WTC11 (cell line): ENCODE data around the gene RTKN. TPM values are rescaled to one million over a fixed set of nuclear protein-coding genes. Genes with fewer than 3 reads are reported as not detected.

Experiments
- ATAC-seq: fragments of 200-7000 bp; cut with Tn5 transposase; 2 replicates; pipeline ENCODE4 v1.10.0; 2021; ENCODE audit warnings: mild to moderate bottlenecking, moderate library complexity
- CTCF ChIA-PET: fragments of 300-600 bp; sonication (Branson Sonifier 250); formaldehyde crosslinking; loops from one replicate; lab custom pipeline; 2021; ENCODE audit warnings: antibody characterized with exemption; lab: Charles Lee
- POLR2A ChIA-PET: fragments of 350-600 bp; sonication (Branson Sonifier 250); formaldehyde crosslinking; loops from one replicate; lab custom pipeline; 2021; ENCODE audit warnings: antibody characterized with exemption; lab: Charles Lee
- DNase-seq: peaks from one replicate; pipeline ENCODE4 v3.0.0; 2021; ENCODE audit warnings: low spot score
- H3K27ac Mint-ChIP-seq: 2 replicates; pipeline ENCODE4 v1.8.0; 2021; ENCODE audit warnings: mixed read lengths
- H3K27me3 Mint-ChIP-seq: 2 replicates; pipeline ENCODE4 v1.8.0; 2021; ENCODE audit warnings: low read depth, mild to moderate bottlenecking, moderate library complexity, mixed read lengths
- H3K36me3 Mint-ChIP-seq: 2 replicates; pipeline ENCODE4 v1.8.0; 2021; ENCODE audit warnings: mixed read lengths
- H3K4me1 Mint-ChIP-seq: 2 replicates; pipeline ENCODE4 v1.8.0; 2022; ENCODE audit warnings: mixed read lengths
- H3K4me3 Mint-ChIP-seq: 2 replicates; pipeline ENCODE4 v1.8.0; 2021; ENCODE audit warnings: mild to moderate bottlenecking, moderate library complexity, mixed read lengths
- H3K9me3 Mint-ChIP-seq: 2 replicates; pipeline ENCODE4 v1.8.0; 2021; ENCODE audit warnings: mixed read lengths
- CBFB ChIP-seq: sonication (generic); formaldehyde crosslinking; IDR thresholded peaks from 2 replicates; pipeline ENCODE4 v1.8.1; 2022; ENCODE audit warnings: mild to moderate bottlenecking, low read depth, missing genetic modification reagents
- CREB1 ChIP-seq: sonication (generic); formaldehyde crosslinking; IDR thresholded peaks from 2 replicates; pipeline ENCODE4 v1.8.0; 2023; ENCODE audit warnings: mild to moderate bottlenecking, missing genetic modification reagents
- JUN ChIP-seq: sonication (generic); formaldehyde crosslinking; IDR thresholded peaks from 2 replicates; pipeline ENCODE4 v1.8.0; 2023; ENCODE audit warnings: mild to moderate bottlenecking, missing genetic modification reagents
- MXD4 ChIP-seq: fragments of 250-450 bp; sonication (Bioruptor Pico); IDR thresholded peaks from 2 replicates; pipeline ENCODE4 v1.8.0; 2021; ENCODE audit warnings: mild to moderate bottlenecking, moderate library complexity, borderline replicate concordance
- NFATC4 ChIP-seq: fragments of 250-450 bp; sonication (Bioruptor Pico); IDR thresholded peaks from 2 replicates; pipeline ENCODE4 v1.9.0; 2021; ENCODE audit warnings: mild to moderate bottlenecking
- NFYB ChIP-seq: sonication (generic); formaldehyde crosslinking; conservative IDR thresholded peaks from 2 replicates; pipeline ENCODE4 v1.8.0; 2022; ENCODE audit warnings: low read depth, missing genetic modification reagents
- NR3C1 ChIP-seq: sonication (generic); formaldehyde crosslinking; conservative IDR thresholded peaks from 2 replicates; pipeline ENCODE4 v1.8.1; 2023; ENCODE audit warnings: low read depth, mild to moderate bottlenecking, missing genetic modification reagents
- SMAD4 ChIP-seq: sonication (generic); formaldehyde crosslinking; IDR thresholded peaks from 2 replicates; pipeline ENCODE4 v1.8.0; 2022; ENCODE audit warnings: mild to moderate bottlenecking, missing genetic modification reagents
- SP1 ChIP-seq: sonication (generic); formaldehyde crosslinking; conservative IDR thresholded peaks from 2 replicates; pipeline ENCODE4 v1.8.1; 2022; ENCODE audit warnings: missing genetic modification reagents
- TCF7 ChIP-seq: sonication (generic); formaldehyde crosslinking; IDR thresholded peaks from 2 replicates; pipeline ENCODE4 v1.8.0; 2022; ENCODE audit warnings: mild to moderate bottlenecking, low read depth, missing genetic modification reagents, moderate library complexity
- TEAD4 ChIP-seq: sonication (generic); formaldehyde crosslinking; IDR thresholded peaks from 2 replicates; pipeline ENCODE4 v1.8.0; 2022; ENCODE audit warnings: mild to moderate bottlenecking, missing genetic modification reagents
- ZNF219 ChIP-seq: sonication (generic); formaldehyde crosslinking; IDR thresholded peaks from 2 replicates; pipeline ENCODE4 v1.8.0; 2023; ENCODE audit warnings: missing genetic modification reagents, mild to moderate bottlenecking, borderline replicate concordance
- ZNF263 ChIP-seq: sonication (generic); formaldehyde crosslinking; IDR thresholded peaks from 2 replicates; pipeline ENCODE4 v1.8.1; 2022; ENCODE audit warnings: low read depth, mild to moderate bottlenecking, moderate library complexity, missing genetic modification reagents
- total RNA-seq: library from RNA; stranded (reverse); gene quantifications from 3 replicates; pipeline ENCODE4 v1.2.3, GENCODE V29; 2021
- TF ChIP-seq, protein P1 (sequence below): fragments of 250-450 bp; sonication (Bioruptor Pico); IDR thresholded peaks from 2 replicates; pipeline ENCODE4 v1.9.0; 2021; ENCODE audit warnings: moderate library complexity, mild to moderate bottlenecking, inconsistent platforms, borderline replicate concordance
- TF ChIP-seq, protein P2 (sequence below): fragments of 250-450 bp; sonication (Bioruptor Pico); IDR thresholded peaks from 2 replicates; pipeline ENCODE4 v1.9.0; 2021; ENCODE audit warnings: mild to moderate bottlenecking
- TF ChIP-seq, protein P3 (sequence below): sonication (generic); formaldehyde crosslinking; IDR thresholded peaks from 2 replicates; pipeline ENCODE4 v1.8.1; 2023; ENCODE audit warnings: mild to moderate bottlenecking, missing genetic modification reagents
- TF ChIP-seq, protein P4 (sequence below): sonication (generic); formaldehyde crosslinking; IDR thresholded peaks from 2 replicates; pipeline ENCODE4 v1.8.1; 2022; ENCODE audit warnings: mild to moderate bottlenecking, missing genetic modification reagents, moderate library complexity, borderline replicate concordance
- TF ChIP-seq, protein P5 (sequence below): sonication (generic); formaldehyde crosslinking; IDR thresholded peaks from 2 replicates; pipeline ENCODE4 v1.8.0; 2022; ENCODE audit warnings: mild to moderate bottlenecking, missing genetic modification reagents
- TF ChIP-seq, protein P6 (sequence below): sonication (generic); formaldehyde crosslinking; IDR thresholded peaks from 2 replicates; pipeline ENCODE4 v1.8.0; 2023; ENCODE audit warnings: missing genetic modification reagents, mild to moderate bottlenecking, borderline replicate concordance
- TF ChIP-seq, protein P7 (sequence below): sonication (generic); formaldehyde crosslinking; conservative IDR thresholded peaks from 2 replicates; pipeline ENCODE4 v1.8.1; 2022; ENCODE audit warnings: mild to moderate bottlenecking, missing genetic modification reagents

RTKN gene
- total RNA-seq, 1 experiment from 2014 or later, result 80.1 TPM

DNA sequence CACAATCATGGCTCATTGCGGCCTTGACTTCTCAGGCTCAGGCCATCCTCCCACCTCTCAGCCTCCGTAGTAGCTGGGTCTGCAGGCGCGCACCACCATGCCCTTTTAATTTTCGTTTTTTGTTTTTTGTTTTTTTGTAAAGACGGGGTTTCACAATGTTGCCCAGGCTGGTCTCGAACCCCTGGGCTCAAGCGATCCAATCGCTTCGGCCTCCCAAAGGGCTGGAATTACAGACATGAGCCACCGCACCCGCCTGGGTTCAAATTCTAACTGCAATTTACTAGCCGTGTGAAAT is 49.3 kb downstream of the RTKN start:
- ATAC-seq (no peak), DNase-seq (no peak)
- no peaks in the 10 kb centered on the region for H3K36me3 Mint-ChIP-seq
- TF ChIP-seq, protein P1, sequence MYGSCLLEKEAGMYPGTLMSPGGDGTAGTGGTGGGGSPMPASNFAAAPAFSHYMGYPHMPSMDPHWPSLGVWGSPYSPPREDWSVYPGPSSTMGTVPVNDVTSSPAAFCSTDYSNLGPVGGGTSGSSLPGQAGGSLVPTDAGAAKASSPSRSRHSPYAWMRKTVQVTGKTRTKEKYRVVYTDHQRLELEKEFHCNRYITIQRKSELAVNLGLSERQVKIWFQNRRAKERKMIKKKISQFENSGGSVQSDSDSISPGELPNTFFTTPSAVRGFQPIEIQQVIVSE (CRISPR knock-in tag), result no peak
- TF ChIP-seq NR3C1 (CRISPR knock-in tag) (no peak), SP1 (CRISPR knock-in tag) (no peak)
- ChIA-PET POLR2A (interaction anchor here (0.6 to 1.6 kb wide), 7 partner anchors 10 to 66 kb away, joined by 3 to 12 read pairs (median 3); partner anchors contain the start of gene WBP1), CTCF (interaction anchor here (1.0 to 3.3 kb wide), 13 partner anchors 9 to 564 kb away, joined by 3 to 36 read pairs (median 12); partner anchors contain the start of genes CCDC142, STAMBP and TTC31)
- peak overlapping the region; percentile 75; the same call in 1 of the 2 replicates for H3K27ac Mint-ChIP-seq
- H3K9me3 Mint-ChIP-seq, result no peaks in the 10 kb centered on the region
- peaks cover 4% of the 10 kb centered on the region; the same call in 1 of the 2 replicates for H3K4me1 Mint-ChIP-seq
- no peaks in the 10 kb centered on the region; the same call in none of the 2 replicates for H3K27me3 Mint-ChIP-seq
- no peak overlapping the region; the same call in 1 of the 2 replicates for H3K4me3 Mint-ChIP-seq

DNA sequence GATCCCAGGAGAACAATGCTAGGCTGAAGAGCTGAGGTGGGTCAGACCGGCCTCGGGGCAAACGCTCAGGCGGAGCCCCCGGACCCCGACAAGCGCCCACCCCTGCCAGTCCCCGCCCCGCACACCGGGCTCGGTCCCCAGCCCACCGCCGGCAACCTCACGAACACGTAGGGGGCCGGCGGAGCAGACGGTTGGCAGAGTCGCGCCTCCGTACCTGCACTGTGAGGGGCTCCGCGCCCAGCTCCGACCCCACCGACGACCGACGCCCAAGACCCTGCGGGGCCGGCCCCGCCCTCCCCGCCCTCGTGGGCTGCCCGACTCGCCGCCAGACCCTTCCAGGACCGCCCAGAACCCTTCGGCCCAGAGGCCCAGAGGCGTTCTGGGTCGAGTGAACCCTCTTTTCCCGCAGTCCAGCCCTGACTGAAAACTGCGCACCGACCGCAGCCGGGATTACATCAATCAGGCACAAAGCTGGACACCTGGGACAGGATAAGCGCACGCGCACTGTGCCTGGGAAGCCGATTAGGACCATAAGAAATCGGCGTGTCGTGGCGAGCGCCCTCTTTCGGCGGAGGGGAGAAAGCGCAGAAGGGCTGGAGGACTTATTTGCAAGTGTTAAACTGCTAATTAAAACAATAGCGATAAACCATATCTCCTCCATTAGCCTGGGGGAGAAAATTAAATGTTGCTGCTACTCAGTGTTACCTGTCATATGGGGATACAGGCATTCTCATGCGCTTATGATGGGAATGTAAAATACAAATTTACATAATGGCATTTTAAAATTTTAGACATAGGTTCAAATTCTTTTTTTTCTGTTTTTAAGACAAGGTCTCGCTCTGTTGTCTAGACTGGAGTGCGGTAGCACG is 49.9 kb downstream of the RTKN start:
- peaks cover 4% of the 10 kb centered on the region; the same call in 1 of the 2 replicates for H3K4me1 Mint-ChIP-seq
- ATAC-seq (peak; percentile 87), DNase-seq (peak; percentile 96)
- CTCF ChIA-PET, result interaction anchor here (0.7 to 3.3 kb wide), 38 partner anchors 9 to 563 kb away, joined by 3 to 36 read pairs (median 5); partner anchors contain the start of genes AUP1, C2orf81, CCDC142 and DCTN1
- POLR2A ChIA-PET, result interaction anchor here (0.6 to 1.6 kb wide), 13 partner anchors 10 to 253 kb away, joined by 3 to 12 read pairs (median 4); partner anchors contain the start of gene WBP1
- H3K36me3 Mint-ChIP-seq, result no peaks in the 10 kb centered on the region
- peak overlapping the region; percentile 99 for H3K27ac Mint-ChIP-seq
- H3K27me3 Mint-ChIP-seq, result no peaks in the 10 kb centered on the region; the same call in none of the 2 replicates
- H3K9me3 Mint-ChIP-seq, result no peaks in the 10 kb centered on the region
- no peak overlapping the region; the same call in 1 of the 2 replicates for H3K4me3 Mint-ChIP-seq
- no peak for TF ChIP-seq TEAD4 (CRISPR knock-in tag)
- no peak for TF ChIP-seq CBFB (CRISPR knock-in tag)
- TF ChIP-seq, protein P2, sequence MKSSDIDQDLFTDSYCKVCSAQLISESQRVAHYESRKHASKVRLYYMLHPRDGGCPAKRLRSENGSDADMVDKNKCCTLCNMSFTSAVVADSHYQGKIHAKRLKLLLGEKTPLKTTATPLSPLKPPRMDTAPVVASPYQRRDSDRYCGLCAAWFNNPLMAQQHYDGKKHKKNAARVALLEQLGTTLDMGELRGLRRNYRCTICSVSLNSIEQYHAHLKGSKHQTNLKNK, result no peak
- TF ChIP-seq NFYB (CRISPR knock-in tag), result no peak
- TF ChIP-seq, protein P3, sequence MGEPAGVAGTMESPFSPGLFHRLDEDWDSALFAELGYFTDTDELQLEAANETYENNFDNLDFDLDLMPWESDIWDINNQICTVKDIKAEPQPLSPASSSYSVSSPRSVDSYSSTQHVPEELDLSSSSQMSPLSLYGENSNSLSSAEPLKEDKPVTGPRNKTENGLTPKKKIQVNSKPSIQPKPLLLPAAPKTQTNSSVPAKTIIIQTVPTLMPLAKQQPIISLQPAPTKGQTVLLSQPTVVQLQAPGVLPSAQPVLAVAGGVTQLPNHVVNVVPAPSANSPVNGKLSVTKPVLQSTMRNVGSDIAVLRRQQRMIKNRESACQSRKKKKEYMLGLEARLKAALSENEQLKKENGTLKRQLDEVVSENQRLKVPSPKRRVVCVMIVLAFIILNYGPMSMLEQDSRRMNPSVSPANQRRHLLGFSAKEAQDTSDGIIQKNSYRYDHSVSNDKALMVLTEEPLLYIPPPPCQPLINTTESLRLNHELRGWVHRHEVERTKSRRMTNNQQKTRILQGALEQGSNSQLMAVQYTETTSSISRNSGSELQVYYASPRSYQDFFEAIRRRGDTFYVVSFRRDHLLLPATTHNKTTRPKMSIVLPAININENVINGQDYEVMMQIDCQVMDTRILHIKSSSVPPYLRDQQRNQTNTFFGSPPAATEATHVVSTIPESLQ (CRISPR knock-in tag), result no peak
- TF ChIP-seq, protein P4, sequence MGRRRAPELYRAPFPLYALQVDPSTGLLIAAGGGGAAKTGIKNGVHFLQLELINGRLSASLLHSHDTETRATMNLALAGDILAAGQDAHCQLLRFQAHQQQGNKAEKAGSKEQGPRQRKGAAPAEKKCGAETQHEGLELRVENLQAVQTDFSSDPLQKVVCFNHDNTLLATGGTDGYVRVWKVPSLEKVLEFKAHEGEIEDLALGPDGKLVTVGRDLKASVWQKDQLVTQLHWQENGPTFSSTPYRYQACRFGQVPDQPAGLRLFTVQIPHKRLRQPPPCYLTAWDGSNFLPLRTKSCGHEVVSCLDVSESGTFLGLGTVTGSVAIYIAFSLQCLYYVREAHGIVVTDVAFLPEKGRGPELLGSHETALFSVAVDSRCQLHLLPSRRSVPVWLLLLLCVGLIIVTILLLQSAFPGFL (CRISPR knock-in tag), result no peak
- TF ChIP-seq SMAD4 (CRISPR knock-in tag), result no peak
- no peak for TF ChIP-seq NFATC4
- TF ChIP-seq, protein P5, sequence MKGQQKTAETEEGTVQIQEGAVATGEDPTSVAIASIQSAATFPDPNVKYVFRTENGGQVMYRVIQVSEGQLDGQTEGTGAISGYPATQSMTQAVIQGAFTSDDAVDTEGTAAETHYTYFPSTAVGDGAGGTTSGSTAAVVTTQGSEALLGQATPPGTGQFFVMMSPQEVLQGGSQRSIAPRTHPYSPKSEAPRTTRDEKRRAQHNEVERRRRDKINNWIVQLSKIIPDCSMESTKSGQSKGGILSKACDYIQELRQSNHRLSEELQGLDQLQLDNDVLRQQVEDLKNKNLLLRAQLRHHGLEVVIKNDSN, result 0 out of 2 replicates have a peak, but pooled peaks have one; percentile 29
- TF ChIP-seq JUN (CRISPR knock-in tag), result no peak
- TF ChIP-seq, protein P6, sequence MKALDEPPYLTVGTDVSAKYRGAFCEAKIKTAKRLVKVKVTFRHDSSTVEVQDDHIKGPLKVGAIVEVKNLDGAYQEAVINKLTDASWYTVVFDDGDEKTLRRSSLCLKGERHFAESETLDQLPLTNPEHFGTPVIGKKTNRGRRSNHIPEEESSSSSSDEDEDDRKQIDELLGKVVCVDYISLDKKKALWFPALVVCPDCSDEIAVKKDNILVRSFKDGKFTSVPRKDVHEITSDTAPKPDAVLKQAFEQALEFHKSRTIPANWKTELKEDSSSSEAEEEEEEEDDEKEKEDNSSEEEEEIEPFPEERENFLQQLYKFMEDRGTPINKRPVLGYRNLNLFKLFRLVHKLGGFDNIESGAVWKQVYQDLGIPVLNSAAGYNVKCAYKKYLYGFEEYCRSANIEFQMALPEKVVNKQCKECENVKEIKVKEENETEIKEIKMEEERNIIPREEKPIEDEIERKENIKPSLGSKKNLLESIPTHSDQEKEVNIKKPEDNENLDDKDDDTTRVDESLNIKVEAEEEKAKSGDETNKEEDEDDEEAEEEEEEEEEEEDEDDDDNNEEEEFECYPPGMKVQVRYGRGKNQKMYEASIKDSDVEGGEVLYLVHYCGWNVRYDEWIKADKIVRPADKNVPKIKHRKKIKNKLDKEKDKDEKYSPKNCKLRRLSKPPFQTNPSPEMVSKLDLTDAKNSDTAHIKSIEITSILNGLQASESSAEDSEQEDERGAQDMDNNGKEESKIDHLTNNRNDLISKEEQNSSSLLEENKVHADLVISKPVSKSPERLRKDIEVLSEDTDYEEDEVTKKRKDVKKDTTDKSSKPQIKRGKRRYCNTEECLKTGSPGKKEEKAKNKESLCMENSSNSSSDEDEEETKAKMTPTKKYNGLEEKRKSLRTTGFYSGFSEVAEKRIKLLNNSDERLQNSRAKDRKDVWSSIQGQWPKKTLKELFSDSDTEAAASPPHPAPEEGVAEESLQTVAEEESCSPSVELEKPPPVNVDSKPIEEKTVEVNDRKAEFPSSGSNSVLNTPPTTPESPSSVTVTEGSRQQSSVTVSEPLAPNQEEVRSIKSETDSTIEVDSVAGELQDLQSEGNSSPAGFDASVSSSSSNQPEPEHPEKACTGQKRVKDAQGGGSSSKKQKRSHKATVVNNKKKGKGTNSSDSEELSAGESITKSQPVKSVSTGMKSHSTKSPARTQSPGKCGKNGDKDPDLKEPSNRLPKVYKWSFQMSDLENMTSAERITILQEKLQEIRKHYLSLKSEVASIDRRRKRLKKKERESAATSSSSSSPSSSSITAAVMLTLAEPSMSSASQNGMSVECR (CRISPR knock-in tag), result no peak
- no peak for TF ChIP-seq ZNF263
- no peak for TF ChIP-seq TCF7 (CRISPR knock-in tag)
- TF ChIP-seq CREB1 (CRISPR knock-in tag), result no peak
- TF ChIP-seq MXD4 (CRISPR knock-in tag), result no peak
- TF ChIP-seq, protein P7, sequence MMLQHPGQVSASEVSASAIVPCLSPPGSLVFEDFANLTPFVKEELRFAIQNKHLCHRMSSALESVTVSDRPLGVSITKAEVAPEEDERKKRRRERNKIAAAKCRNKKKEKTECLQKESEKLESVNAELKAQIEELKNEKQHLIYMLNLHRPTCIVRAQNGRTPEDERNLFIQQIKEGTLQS (CRISPR knock-in tag), result no peak
- no peak for TF ChIP-seq ZNF219
